Lower lobe of right lung (tissue), 2 donors: ENCODE data around the gene CHST8. TPM values are rescaled to one million over a fixed set of nuclear protein-coding genes. Genes with fewer than 3 reads are reported as not detected.

Source experiments
- ATAC-seq, 2 donors: fragments of 200-7000 bp; cut with Tn5 transposase; one replicate each; pipeline ENCODE4 v1.9.1; 2020 to 2022; ENCODE audit warnings: mild to moderate bottlenecking in 2 of 2, moderate library complexity in 2 of 2
- DNase-seq: peaks from one replicate; pipeline ENCODE4 v3.0.0-alpha.2; 2020
- H3K27ac ChIP-seq: fragments of 200-600 bp; one replicate; pipeline ENCODE4 v1.8.0; 2022
- H3K27me3 ChIP-seq: fragments of 200-600 bp; one replicate; pipeline ENCODE4 v1.8.0; 2022; ENCODE audit warnings: low read depth
- H3K36me3 ChIP-seq: fragments of 200-600 bp; one replicate; pipeline ENCODE4 v1.8.0; 2022; ENCODE audit warnings: mild to moderate bottlenecking
- H3K4me1 ChIP-seq: fragments of 200-600 bp; one replicate; pipeline ENCODE4 v1.8.0; 2022
- H3K4me3 ChIP-seq: fragments of 200-600 bp; one replicate; pipeline ENCODE4 v1.8.0; 2022; ENCODE audit warnings: mild to moderate bottlenecking
- H3K9me3 ChIP-seq: fragments of 200-600 bp; one replicate; pipeline ENCODE4 v1.8.0; 2022
- intact Hi-C: fragments of 100-400 bp; cut with DNase I; formaldehyde crosslinking; loops from one replicate; pipeline ENCODE4 v1.11.0; 2022
- total RNA-seq: library from RNA; stranded (reverse); fragmentation: NEBNext Ultra II Directional; extraction: Animal tissue kit (Norgen Biotek cat#: 25700); gene quantifications from one replicate; pipeline ENCODE4 v1.2.1, GENCODE V29; 2021
- TF ChIP-seq, protein P1 (sequence below): fragments of 200-600 bp; IDR thresholded peaks from one replicate; pipeline ENCODE4 v1.8.0; 2022; ENCODE audit warnings: antibody characterized with exemption, mild to moderate bottlenecking
- donor health status: DM: no; HTN: yes; CAD: no; lungs with severe emphysema.

The CHST8 gene
- total RNA-seq, 1 donor from 2014 or later: not detected

DNA sequence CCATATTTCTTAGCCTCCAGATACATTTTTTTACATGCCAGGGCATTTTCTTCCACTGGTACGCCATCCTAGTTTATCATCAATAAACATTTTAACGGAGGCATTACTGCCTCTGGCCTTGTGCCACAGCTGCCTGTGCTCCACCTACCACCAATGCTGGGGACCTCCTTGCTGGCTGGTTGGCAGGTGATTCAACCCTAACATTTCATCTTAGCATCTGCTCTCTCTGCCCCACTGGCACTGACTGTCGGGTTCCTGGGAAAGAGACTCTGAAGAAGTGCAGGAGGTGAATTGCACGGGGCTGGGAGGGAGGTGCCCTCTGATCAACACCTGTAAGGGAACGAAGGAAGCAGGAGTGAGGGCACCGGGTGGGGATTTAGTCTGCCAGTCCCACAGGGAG, 123.5 kb downstream of the CHST8 start:
- H3K27ac ChIP-seq: no peak overlapping the region
- ATAC-seq: no peak
- TF ChIP-seq, protein P1, sequence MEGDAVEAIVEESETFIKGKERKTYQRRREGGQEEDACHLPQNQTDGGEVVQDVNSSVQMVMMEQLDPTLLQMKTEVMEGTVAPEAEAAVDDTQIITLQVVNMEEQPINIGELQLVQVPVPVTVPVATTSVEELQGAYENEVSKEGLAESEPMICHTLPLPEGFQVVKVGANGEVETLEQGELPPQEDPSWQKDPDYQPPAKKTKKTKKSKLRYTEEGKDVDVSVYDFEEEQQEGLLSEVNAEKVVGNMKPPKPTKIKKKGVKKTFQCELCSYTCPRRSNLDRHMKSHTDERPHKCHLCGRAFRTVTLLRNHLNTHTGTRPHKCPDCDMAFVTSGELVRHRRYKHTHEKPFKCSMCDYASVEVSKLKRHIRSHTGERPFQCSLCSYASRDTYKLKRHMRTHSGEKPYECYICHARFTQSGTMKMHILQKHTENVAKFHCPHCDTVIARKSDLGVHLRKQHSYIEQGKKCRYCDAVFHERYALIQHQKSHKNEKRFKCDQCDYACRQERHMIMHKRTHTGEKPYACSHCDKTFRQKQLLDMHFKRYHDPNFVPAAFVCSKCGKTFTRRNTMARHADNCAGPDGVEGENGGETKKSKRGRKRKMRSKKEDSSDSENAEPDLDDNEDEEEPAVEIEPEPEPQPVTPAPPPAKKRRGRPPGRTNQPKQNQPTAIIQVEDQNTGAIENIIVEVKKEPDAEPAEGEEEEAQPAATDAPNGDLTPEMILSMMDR: no peak
- peaks cover 30% of the 10 kb centered on the region for H3K27me3 ChIP-seq
- H3K9me3 ChIP-seq: no peaks in the 10 kb centered on the region
- intact Hi-C loops: no loop called here
- no peak overlapping the region for H3K4me3 ChIP-seq
- no peak for DNase-seq
- no peaks in the 10 kb centered on the region for H3K4me1 ChIP-seq
- no peaks in the 10 kb centered on the region for H3K36me3 ChIP-seq

DNA sequence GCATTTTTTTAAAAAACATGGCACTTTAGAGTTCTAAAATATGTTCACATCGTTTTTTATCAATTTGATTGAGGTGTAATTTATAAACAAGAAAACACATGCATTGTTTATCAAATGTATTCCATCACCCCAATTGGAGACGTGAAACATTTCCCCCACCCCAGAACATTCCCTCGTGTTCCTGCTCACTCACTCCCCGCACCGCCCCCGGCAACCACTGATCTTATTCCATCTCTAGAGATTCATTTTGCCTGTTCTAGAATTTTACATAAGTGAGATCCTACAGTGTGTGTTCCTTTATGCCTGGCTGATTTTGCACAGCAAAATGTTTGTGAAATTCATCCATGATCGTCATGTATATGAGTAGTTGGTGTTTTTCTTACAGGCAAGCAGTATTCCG, 124.4 kb downstream of the CHST8 start:
- TF ChIP-seq, protein P1: no peak
- intact Hi-C loops: no loop called here
- H3K4me1 ChIP-seq: no peaks in the 10 kb centered on the region
- peaks cover 30% of the 10 kb centered on the region for H3K27me3 ChIP-seq
- H3K27ac ChIP-seq: no peak overlapping the region
- DNase-seq (no peak), ATAC-seq (no peak)
- no peaks in the 10 kb centered on the region for H3K9me3 ChIP-seq
- no peak overlapping the region for H3K4me3 ChIP-seq
- H3K36me3 ChIP-seq: no peaks in the 10 kb centered on the region

DNA sequence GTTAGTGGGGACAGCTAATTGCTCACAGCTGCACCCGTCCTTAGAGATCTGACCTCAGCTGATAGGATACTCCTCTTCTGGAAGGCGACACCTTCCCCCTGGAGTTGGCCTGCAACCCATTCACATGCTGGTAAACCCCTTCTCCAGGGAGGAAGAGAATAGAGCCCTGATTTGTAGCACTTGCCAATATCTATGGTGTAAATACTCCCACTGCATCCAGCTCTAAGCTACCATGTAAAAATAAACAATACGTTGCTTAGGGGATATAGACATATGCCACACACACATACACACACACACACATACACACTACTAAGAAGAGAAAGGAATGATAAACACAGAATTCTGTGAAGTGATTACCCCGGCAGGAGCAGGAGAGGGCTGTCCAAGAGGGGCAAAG, 125.5 kb downstream of the CHST8 start:
- no peak for ATAC-seq
- TF ChIP-seq, protein P1: no peak
- Histone ChIP-seq H3K27ac (no peak overlapping the region), H3K36me3 (no peaks in the 10 kb centered on the region), H3K27me3 (peaks cover 33% of the 10 kb centered on the region), H3K4me1 (no peaks in the 10 kb centered on the region), H3K4me3 (no peak overlapping the region), H3K9me3 (no peaks in the 10 kb centered on the region)
- intact Hi-C loops: no loop called here
- no peak for DNase-seq

DNA sequence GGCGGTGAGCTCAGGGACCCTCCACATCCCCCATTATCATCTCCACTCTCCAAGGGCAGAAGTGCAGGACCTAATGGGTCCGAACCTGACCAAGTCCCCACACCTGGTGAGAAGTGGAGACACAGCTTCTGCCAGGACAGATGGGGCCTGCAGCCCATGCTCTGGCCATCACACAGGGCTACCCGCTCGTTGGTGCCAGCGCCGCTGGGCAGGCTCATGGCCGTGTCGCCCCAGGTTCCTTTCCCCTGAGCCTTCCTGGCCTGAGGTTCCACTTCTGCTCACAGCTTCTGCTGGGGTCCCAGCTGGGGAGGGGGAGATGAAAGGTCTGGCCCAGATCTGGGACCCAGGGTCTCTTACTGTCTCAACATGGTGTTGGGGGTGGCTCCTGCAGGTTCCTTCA, 126.5 kb downstream of the CHST8 start:
- DNase-seq (no peak), ATAC-seq (peak in 1 of 2 donors; percentile 10)
- H3K9me3 ChIP-seq: no peaks in the 10 kb centered on the region
- H3K4me3 ChIP-seq: no peak overlapping the region
- no peak overlapping the region for H3K27ac ChIP-seq
- peaks cover 33% of the 10 kb centered on the region for H3K27me3 ChIP-seq
- no peaks in the 10 kb centered on the region for H3K36me3 ChIP-seq
- H3K4me1 ChIP-seq: no peaks in the 10 kb centered on the region
- TF ChIP-seq, protein P1: no peak
- intact Hi-C loops: no loop called here

DNA sequence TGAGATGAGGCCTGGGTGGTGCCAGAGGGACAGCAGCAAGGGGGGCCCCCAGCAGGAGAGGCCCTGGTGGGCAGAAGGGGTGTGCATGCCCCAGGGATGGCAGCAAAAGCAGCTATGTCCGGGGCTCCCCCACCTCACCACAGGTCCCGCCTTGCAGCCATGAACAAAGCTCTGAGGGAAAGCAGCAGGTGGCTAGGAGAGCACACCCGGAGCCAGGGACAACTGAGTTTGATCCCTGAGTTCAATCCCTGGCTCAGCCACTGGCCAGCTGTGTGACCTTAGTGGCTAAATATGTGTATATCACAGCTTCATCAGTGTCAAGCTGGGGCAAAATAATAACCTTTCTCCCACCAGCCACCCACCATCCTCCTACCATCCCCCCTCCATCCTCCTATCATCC, 127.3 kb downstream of the CHST8 start:
- Histone ChIP-seq H3K4me1 (no peaks in the 10 kb centered on the region), H3K27me3 (peaks cover 33% of the 10 kb centered on the region), H3K27ac (no peak overlapping the region), H3K4me3 (no peak overlapping the region), H3K36me3 (no peaks in the 10 kb centered on the region), H3K9me3 (no peaks in the 10 kb centered on the region)
- intact Hi-C loops: no loop called here
- ATAC-seq (no peak), DNase-seq (no peak)
- TF ChIP-seq, protein P1: no peak

GRCh38 chr19:33749619-33750175, 127.9 kb downstream of the CHST8 start:
- peaks cover 29% of the 10 kb centered on the region for H3K27me3 ChIP-seq
- no peak overlapping the region for H3K4me3 ChIP-seq
- H3K4me1 ChIP-seq: no peaks in the 10 kb centered on the region
- intact Hi-C loops: no loop called here
- TF ChIP-seq, protein P1: no peak
- DNase-seq: no peak
- H3K27ac ChIP-seq: no peak overlapping the region
- ATAC-seq: no peak
- no peaks in the 10 kb centered on the region for H3K36me3 ChIP-seq
- H3K9me3 ChIP-seq: no peaks in the 10 kb centered on the region
